Esophagus squamous epithelium (tissue), 5 donors: ENCODE measurements around the gene NHEJ1. TPM values are rescaled to one million over a fixed set of nuclear protein-coding genes. Genes with fewer than 3 reads are reported as not detected.
A peak's percentile ranks its signal among the peaks of the same experiment; 100 is the strongest.

ENCODE experiments used
- DNase-seq: peaks from one replicate; lab custom pipeline; 2025; lab: John Stamatoyannopoulos, UW
- H3K27ac ChIP-seq, 4 donors: fragments of 200-600 bp; sonication (generic); one replicate each; pipeline ENCODE4 v1.5.1; 2016 to 2019; ENCODE audit warnings: mild to moderate bottlenecking in 1 of 4
- H3K27me3 ChIP-seq, 4 donors: fragments of 200-600 bp; sonication (generic); 1 replicate in 3 of 4; 2 replicates in 1 of 4; pipeline versions ENCODE4 v1.5.1 to v1.6.0; 2017 to 2021; ENCODE audit warnings: antibody characterized with exemption in 1 of 4
- H3K36me3 ChIP-seq, 3 donors: fragments of 200-600 bp; sonication (generic); one replicate each; pipeline ENCODE4 v1.5.1; 2016 to 2019
- H3K4me1 ChIP-seq, 3 donors: fragments of 200-600 bp; sonication (generic); one replicate each; pipeline ENCODE4 v1.5.1; 2017 to 2019
- H3K4me3 ChIP-seq, 4 donors: fragments of 200-600 bp; sonication (generic); 1 replicate in 3 of 4; 2 replicates in 1 of 4; pipeline ENCODE4 v1.5.1; 2016 to 2019; ENCODE audit warnings: mild to moderate bottlenecking in 2 of 4, moderate library complexity in 1 of 4
- H3K9me3 ChIP-seq, 3 donors: fragments of 200-600 bp; sonication (generic); one replicate each; pipeline ENCODE4 v1.5.1; 2016 to 2019
- POLR2A ChIP-seq, 4 donors: fragments of 450-650 bp; IDR thresholded peaks; one replicate each; pipeline ENCODE4 v1.6.1; 2017; ENCODE audit warnings: antibody characterized with exemption in 4 of 4, mild to moderate bottlenecking in 4 of 4, moderate library complexity in 3 of 4
- WGBS, 2 donors: methylation state at CpG; one replicate each; pipeline ENCODE4 v1.1.5; 2018; 5-methylcytosine and 5-hydroxymethylcytosine counted together
- intact Hi-C: fragments of 100-400 bp; cut with DNase I; formaldehyde crosslinking; loops from one replicate; pipeline ENCODE4 v1.15.0; 2022
- total RNA-seq, 4 donors: library from RNA; depleted of rRNA; stranded (reverse); fragments of >200 nt; gene quantifications; one replicate each; pipeline ENCODE4 v1.1.0, GENCODE V29; 2016
- TF ChIP-seq, protein P1 (sequence below), 6 experiments: fragments of 450-650 bp in 4 of 6; fragments of 200-600 bp in 2 of 6; sonication (generic) in 2 of 6; IDR thresholded peaks; one replicate each; pipeline ENCODE4 v1.5.1; 2016 to 2019; ENCODE audit warnings: antibody characterized with exemption in 6 of 6, mild to moderate bottlenecking in 4 of 6, moderate library complexity in 4 of 6
- donor health status: DM: yes; HTN: yes; CAD: no.

The NHEJ1 gene
- total RNA-seq, 4 donors from 2014 or later, result 6.3 to 14.3 (median 9.7) TPM

DNA sequence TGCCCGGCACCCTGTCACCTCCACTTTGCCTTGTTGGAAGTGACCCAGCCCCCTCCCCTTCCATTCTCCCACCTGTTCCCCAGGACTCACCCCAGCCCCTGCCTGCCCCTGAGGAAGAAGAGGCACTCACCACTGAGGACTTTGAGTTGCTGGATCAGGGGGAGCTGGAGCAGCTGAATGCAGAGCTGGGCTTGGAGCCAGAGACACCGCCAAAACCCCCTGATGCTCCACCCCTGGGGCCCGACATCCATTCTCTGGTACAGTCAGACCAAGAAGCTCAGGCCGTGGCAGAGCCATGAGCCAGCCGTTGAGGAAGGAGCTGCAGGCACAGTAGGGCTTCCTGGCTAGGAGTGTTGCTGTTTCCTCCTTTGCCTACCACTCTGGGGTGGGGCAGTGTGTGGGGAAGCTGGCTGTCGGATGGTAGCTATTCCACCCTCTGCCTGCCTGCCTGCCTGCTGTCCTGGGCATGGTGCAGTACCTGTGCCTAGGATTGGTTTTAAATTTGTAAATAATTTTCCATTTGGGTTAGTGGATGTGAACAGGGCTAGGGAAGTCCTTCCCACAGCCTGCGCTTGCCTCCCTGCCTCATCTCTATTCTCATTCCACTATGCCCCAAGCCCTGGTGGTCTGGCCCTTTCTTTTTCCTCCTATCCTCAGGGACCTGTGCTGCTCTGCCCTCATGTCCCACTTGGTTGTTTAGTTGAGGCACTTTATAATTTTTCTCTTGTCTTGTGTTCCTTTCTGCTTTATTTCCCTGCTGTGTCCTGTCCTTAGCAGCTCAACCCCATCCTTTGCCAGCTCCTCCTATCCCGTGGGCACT lies 21.9 kb upstream of the NHEJ1 start:
- Histone ChIP-seq H3K27ac (no peak overlapping the region), H3K9me3 (no peaks in the 10 kb centered on the region), H3K4me1 (peaks cover 10 to 26% (median 13%) of the 10 kb centered on the region in 3 donors), H3K4me3 (no peak overlapping the region), H3K27me3 (no peaks in the 10 kb centered on the region), H3K36me3 (peaks cover 26 to 67% (median 32%) of the 10 kb centered on the region in 3 donors)
- 66 to 69% methylated on average over 2 to 5 of the region's 8 CpGs for WGBS, 2 donors
- intact Hi-C loops, result no loop called here
- no peak for DNase-seq
- TF ChIP-seq POLR2A (IDR thresholded peaks at IDR 0.05), result no peak
- TF ChIP-seq, protein P1, sequence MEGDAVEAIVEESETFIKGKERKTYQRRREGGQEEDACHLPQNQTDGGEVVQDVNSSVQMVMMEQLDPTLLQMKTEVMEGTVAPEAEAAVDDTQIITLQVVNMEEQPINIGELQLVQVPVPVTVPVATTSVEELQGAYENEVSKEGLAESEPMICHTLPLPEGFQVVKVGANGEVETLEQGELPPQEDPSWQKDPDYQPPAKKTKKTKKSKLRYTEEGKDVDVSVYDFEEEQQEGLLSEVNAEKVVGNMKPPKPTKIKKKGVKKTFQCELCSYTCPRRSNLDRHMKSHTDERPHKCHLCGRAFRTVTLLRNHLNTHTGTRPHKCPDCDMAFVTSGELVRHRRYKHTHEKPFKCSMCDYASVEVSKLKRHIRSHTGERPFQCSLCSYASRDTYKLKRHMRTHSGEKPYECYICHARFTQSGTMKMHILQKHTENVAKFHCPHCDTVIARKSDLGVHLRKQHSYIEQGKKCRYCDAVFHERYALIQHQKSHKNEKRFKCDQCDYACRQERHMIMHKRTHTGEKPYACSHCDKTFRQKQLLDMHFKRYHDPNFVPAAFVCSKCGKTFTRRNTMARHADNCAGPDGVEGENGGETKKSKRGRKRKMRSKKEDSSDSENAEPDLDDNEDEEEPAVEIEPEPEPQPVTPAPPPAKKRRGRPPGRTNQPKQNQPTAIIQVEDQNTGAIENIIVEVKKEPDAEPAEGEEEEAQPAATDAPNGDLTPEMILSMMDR (IDR thresholded peaks at IDR 0.05), result no peak

DNA sequence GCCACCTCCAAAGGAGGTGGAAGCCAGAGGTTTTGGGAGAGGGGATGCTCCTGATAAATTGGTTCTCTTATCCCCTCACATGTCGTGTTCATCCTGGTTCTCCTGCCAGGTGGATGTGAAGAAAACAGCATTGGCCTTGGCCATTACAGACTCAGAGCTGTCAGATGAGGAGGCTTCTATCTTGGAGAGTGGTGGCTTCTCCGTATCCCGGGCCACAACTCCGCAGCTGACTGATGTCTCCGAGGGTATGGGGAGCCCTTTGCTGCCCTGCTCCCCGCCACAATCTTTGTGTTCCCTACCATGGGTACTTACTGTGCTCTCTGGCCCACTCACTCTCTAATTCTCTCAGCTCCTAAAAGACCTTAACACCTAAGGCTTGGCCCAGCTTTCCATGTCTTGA lies 20.9 kb upstream of the NHEJ1 start:
- Histone ChIP-seq H3K9me3 (no peaks in the 10 kb centered on the region), H3K27me3 (no peaks in the 10 kb centered on the region), H3K4me3 (no peak overlapping the region), H3K27ac (no peak overlapping the region), H3K4me1 (peaks cover 10 to 32% (median 13%) of the 10 kb centered on the region in 3 donors), H3K36me3 (peaks cover 26 to 67% (median 32%) of the 10 kb centered on the region in 3 donors)
- TF ChIP-seq, protein P1 (IDR thresholded peaks at IDR 0.05), result no peak
- no peak for TF ChIP-seq POLR2A (IDR thresholded peaks at IDR 0.05)
- 93 to 100% methylated on average over 4 to 6 of the region's 6 CpGs for WGBS, 2 donors
- intact Hi-C loops, result no loop called here
- DNase-seq, result no peak

DNA sequence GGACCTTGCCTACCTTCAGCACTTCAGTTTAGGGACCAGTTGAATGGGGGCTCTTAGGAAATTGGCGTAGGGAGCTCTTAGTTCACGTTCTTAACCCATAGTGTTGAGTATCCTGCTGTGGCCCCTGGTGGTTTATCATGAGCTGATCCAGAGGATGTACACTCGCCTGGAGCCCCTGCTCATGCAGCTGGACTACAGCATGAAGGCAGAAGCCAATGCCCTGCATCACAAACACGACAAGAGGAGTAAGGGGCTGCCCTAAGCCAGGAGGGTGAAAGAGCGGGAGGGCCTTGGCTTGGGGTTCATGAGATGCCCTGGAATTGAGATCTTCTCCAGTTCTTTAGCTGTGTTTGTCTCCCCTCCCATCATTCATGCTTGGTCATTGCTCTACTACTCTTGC lies 20.3 kb upstream of the NHEJ1 start:
- Histone ChIP-seq H3K27me3 (no peaks in the 10 kb centered on the region), H3K4me3 (no peak overlapping the region), H3K4me1 (peaks cover 10 to 36% (median 14%) of the 10 kb centered on the region in 3 donors), H3K9me3 (no peaks in the 10 kb centered on the region), H3K27ac (no peak overlapping the region), H3K36me3 (peaks cover 26 to 65% (median 32%) of the 10 kb centered on the region in 3 donors)
- intact Hi-C loops, result no loop called here
- no peak for TF ChIP-seq POLR2A (IDR thresholded peaks at IDR 0.05)
- TF ChIP-seq, protein P1 (IDR thresholded peaks at IDR 0.05), result no peak
- 88 to 96% methylated on average over 4 of the region's 5 CpGs for WGBS, 2 donors
- no peak for DNase-seq

DNA sequence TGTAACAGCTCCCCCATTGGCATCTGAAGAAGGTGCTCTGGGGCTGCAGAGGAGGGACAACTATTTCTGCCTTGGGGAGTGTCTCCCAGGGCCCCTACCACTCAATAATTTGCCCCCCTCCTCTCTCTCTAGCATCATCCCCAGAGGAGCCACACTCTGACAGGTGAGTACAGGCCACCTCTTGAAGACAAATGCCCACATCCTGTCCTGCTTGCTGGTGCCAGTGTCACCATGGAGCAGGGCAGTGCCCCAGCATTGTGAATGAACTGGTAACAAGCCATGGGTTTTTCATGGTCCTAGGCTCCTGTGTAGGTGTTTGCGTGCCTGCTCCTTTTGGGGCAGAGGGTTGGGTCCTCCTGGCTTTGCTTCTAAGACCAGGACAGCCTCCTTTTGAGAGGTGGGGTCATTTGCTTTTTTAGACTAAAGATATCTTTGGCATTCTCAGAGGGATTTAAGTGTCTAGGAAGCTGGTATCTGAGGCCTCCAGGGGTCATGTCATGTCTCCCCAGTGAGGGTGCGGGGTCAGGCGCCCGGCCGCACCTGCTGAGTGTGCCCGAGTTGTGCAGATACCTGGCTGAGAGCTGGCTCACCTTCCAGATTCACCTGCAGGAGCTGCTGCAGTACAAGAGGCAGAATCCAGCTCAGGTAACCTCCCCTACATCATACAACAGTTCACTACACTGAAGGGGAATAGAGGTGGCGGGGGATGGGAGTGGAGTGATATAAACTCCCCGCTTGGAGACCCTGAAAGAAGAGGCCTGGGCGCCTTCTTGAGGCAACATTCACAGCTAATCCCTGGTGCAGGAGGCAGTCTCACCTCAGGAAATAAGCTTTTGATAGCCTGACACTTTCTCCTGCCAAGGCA lies 19.2 kb upstream of the NHEJ1 start:
- no peak for TF ChIP-seq POLR2A (IDR thresholded peaks at IDR 0.05)
- TF ChIP-seq, protein P1 (IDR thresholded peaks at IDR 0.05), result no peak
- no peaks in the 10 kb centered on the region for H3K9me3 ChIP-seq
- no peak for DNase-seq
- intact Hi-C loops, result no loop called here
- peaks cover 26 to 61% (median 35%) of the 10 kb centered on the region in 3 donors for H3K36me3 ChIP-seq
- H3K27ac ChIP-seq, result peak overlapping the region in 1 of 4 donors; percentile 99
- 93 to 95% methylated on average over 3 to 9 of the region's 9 CpGs for WGBS, 2 donors
- peaks cover 10 to 48% (median 25%) of the 10 kb centered on the region in 3 donors for H3K4me1 ChIP-seq
- no peaks in the 10 kb centered on the region for H3K27me3 ChIP-seq
- no peak overlapping the region for H3K4me3 ChIP-seq
